Measurements from ENCODE around the gene EXOC1.

EXOC1 gene

DNA sequence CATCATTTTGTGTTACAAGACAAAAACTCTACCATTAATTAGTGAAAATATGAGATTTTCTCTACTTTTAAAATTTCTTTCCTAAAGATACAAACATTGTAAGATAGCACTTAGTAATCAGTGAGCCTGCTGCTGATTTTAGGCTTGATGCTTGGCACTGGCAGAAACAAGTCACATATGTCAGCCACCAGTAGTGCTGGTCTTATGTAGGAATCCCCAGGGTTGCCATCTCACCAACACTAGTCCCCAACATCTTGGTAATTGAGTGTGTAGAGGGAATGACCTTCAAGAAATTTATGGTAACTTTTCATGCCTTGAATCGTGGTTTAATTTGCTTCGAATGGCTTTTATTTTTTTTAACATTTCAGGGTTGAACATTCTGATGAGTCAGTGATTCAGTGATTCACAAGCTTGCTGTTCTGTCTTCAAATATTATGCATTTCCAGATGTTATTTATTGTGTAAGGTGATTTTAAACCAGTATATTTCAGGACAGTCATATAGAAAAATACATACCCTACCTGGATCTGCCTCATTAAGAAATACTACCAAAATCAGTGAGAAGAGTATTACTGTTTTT lies 11.9 kb downstream of the EXOC1 start:
- H3K4me3 ChIP-seq (ENCODE audit: low read depth, low read length) = no peak overlapping the region
- DNase-seq (ENCODE audit: low read depth, low spot score) = peak; percentile 73

DNA sequence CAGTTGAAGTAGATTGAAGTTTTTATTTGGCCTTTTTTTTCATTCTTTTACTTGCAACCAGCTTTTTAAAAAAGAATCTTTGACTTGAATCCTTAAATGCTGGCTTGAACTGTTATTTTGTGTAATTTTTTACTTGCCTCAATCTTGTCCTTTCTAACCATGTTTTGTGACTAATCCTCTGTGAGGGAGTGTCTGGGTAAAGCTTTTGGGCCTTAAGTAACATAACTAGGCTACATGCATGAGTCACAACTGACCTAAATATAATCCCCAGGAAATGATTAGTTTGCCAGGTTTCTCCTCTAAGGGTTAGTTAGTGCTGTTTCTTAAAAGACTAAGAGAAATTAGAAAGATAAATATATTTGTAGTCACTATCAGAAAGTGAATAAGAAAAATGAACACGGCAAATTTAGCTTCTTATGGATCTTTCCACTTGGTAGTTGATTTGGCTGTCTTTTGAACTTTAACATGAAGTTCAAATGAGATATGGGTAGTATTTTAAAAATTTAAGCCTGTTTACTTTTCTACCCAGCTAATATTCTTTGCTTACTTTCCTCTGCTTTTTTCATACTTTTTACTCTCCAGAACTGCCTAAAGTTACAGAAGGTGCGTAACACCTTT lies 13.0 kb downstream of the EXOC1 start:
- no peak overlapping the region for H3K4me3 ChIP-seq (ENCODE audit: low read depth, low read length)
- DNase-seq (ENCODE audit: low read depth, low spot score) = peak; percentile 95
- in situ Hi-C loops (cut with HindIII; ENCODE audit: low sequenced_read_pairs) = no loop called here
- TF ChIP-seq, protein P1, sequence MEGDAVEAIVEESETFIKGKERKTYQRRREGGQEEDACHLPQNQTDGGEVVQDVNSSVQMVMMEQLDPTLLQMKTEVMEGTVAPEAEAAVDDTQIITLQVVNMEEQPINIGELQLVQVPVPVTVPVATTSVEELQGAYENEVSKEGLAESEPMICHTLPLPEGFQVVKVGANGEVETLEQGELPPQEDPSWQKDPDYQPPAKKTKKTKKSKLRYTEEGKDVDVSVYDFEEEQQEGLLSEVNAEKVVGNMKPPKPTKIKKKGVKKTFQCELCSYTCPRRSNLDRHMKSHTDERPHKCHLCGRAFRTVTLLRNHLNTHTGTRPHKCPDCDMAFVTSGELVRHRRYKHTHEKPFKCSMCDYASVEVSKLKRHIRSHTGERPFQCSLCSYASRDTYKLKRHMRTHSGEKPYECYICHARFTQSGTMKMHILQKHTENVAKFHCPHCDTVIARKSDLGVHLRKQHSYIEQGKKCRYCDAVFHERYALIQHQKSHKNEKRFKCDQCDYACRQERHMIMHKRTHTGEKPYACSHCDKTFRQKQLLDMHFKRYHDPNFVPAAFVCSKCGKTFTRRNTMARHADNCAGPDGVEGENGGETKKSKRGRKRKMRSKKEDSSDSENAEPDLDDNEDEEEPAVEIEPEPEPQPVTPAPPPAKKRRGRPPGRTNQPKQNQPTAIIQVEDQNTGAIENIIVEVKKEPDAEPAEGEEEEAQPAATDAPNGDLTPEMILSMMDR (IDR thresholded peaks at IDR 0.05; ENCODE audit: low read depth, low read length) = no peak

More for the DNA sequence above, 11.9 kb downstream of the EXOC1 start:
- TF ChIP-seq, protein P1 (IDR thresholded peaks at IDR 0.05; ENCODE audit: low read depth, low read length) = no peak
- in situ Hi-C loops (cut with HindIII; ENCODE audit: low sequenced_read_pairs) = no loop called here

DNA sequence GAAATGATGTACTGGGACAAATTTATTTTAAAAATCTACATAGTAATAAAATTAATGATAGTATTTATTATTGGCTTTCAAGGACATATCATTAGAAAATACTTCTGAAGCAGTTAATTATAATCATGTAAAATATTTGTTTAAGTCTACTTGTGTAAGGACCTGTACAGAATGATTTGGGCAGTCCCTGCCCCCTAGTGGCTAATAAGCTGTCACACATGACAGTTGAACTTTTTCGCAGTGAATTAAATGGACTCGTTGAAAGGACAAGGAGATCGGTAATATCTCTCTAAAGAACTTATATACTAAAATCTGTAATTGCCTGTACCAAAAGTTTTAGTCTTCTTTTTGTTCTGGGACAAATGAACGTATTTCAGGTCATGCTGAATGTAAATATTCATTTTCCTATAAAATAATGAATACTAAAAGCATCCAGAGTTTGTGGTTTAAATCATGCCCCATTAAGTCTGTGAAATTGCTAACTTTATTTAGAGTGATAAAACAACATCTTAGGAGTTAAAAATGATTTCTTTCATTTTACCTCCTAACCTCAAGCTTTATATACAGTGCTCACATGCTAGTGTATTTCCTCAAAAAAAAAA lies 13.6 kb downstream of the EXOC1 start:
- TF ChIP-seq, protein P1 (IDR thresholded peaks at IDR 0.05; ENCODE audit: low read depth, low read length) = peak; percentile 80
- H3K4me3 ChIP-seq (ENCODE audit: low read depth, low read length) = no peak overlapping the region
- DNase-seq (ENCODE audit: low read depth, low spot score) = peak; percentile 78
- in situ Hi-C loops (cut with HindIII; ENCODE audit: low sequenced_read_pairs) = no loop called here

DNA sequence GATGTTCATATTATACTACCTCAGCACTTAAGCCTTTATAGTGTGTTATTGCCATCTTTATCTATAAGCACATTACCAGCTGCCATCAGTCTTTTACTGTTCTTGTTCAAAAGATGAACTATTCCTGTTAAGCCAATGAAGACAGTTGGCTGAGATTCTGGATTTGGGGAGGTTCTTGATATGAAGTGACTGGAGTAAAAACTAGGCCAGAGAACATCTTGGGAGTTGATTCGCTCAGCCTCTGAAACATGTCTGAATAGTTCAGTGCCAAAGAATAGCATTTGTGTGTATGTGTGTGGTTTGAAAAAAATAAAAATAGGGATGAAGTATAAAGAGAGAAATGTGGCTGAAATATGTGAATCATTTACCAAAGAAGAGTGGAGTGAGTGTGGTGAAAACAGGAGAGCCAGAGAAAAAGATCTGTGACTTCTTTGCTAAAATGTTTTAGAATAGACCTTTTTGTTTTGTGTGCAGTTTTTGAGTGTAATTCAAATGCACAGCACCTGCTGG lies 15.2 kb downstream of the EXOC1 start:
- in situ Hi-C loops (cut with HindIII; ENCODE audit: low sequenced_read_pairs) = no loop called here
- no peak for DNase-seq (ENCODE audit: low read depth, low spot score)
- TF ChIP-seq, protein P1 (IDR thresholded peaks at IDR 0.05; ENCODE audit: low read depth, low read length) = no peak
- no peak overlapping the region for H3K4me3 ChIP-seq (ENCODE audit: low read depth, low read length)

DNA sequence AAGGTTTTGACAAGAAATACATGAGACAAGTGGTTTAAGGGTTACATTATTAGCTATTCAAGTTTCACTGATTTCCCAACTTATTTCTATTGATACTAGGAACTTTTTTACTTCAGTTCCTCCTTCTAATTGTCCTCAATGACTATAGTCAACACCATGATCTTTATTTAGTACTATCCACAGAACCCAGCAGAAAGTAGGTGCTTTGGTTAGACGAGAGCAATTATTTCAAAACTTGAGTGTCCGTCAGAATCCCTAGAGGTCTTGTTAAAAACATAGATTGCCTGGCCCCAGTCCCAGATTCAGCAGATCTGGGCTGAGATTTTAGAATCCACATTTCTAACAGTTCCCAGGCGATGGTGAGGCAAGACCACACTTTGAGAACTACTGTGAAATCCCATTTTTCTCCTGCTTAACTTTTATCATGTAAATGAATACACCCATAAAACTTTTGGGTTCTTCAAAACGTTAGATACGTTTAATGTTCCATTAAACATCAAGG lies 17.9 kb downstream of the EXOC1 start:
- DNase-seq (ENCODE audit: low read depth, low spot score) = no peak
- TF ChIP-seq, protein P1 (IDR thresholded peaks at IDR 0.05; ENCODE audit: low read depth, low read length) = no peak
- in situ Hi-C loops (cut with HindIII; ENCODE audit: low sequenced_read_pairs) = no loop called here
- no peak overlapping the region for H3K4me3 ChIP-seq (ENCODE audit: low read depth, low read length)

DNA sequence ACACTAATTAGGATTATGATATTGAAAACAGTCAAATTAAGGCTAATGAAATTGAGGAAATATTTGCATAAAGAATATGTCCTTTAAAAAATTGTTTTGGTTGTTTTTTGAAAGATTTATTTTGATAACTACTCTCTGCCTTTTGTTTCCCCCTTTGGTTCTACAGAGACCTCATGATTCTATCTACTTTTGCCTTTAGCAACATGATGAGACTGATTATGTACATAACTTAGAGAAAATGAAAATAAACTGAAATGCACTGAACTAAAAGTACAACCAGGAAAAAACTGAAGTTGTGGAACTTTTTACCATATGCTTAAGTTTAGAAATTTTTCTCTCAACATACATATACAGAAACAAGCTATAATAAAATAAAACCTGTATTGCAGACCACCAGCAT lies 21.4 kb downstream of the EXOC1 start:
- TF ChIP-seq, protein P1 (IDR thresholded peaks at IDR 0.05; ENCODE audit: low read depth, low read length) = no peak
- in situ Hi-C loops (cut with HindIII; ENCODE audit: low sequenced_read_pairs) = no loop called here
- DNase-seq (ENCODE audit: low read depth, low spot score) = no peak
- H3K4me3 ChIP-seq (ENCODE audit: low read depth, low read length) = no peak overlapping the region

Measured in astrocyte of the spinal cord (primary cell).